Gastroesophageal sphincter (tissue), 4 donors: Measurements from ENCODE around the gene FZD4. TPM values are rescaled to one million over a fixed set of nuclear protein-coding genes. Genes with fewer than 3 reads are reported as not detected.
"Not testable (repeated sequence)": the region's sequence is repeated elsewhere in the genome, so short reads cannot be mapped to it uniquely, and the experiment has no call there.

Source experiments
- ATAC-seq: fragments of 150-250 bp; one replicate; pipeline ENCODE4 v1.9.1; 2016; ENCODE audit warnings: mild to moderate bottlenecking, moderate library complexity
- H3K27ac ChIP-seq, 4 donors: fragments of 200-600 bp; sonication (generic) in 3 of 4; 1 replicate in 3 of 4; 2 replicates in 1 of 4; pipeline ENCODE4 v1.5.1; 2016 to 2019
- H3K27me3 ChIP-seq: fragments of 200-600 bp; sonication (generic); one replicate; pipeline ENCODE4 v1.5.1; 2019
- H3K36me3 ChIP-seq, 2 donors: fragments of 200-600 bp; sonication (generic); one replicate each; pipeline ENCODE4 v1.5.1; 2019; ENCODE audit warnings: control low read depth in 1 of 2
- H3K4me1 ChIP-seq, 3 donors: fragments of 200-600 bp; sonication (generic); 1 replicate in 2 of 3; 2 replicates in 1 of 3; pipeline ENCODE4 v1.5.1; 2016 to 2019; ENCODE audit warnings: control low read depth in 2 of 3
- H3K4me3 ChIP-seq, 2 donors: fragments of 200-600 bp; sonication (generic); one replicate each; pipeline ENCODE4 v1.5.1; 2019; ENCODE audit warnings: mild to moderate bottlenecking in 1 of 2, moderate library complexity in 1 of 2
- H3K9me3 ChIP-seq, 3 donors: fragments of 200-600 bp; sonication (generic); one replicate each; pipeline ENCODE4 v1.5.1; 2017 to 2019; ENCODE audit warnings: control low read depth in 2 of 3
- CTCF ChIP-seq, 4 experiments: fragments of 200-600 bp in 2 of 4; fragments of 450-650 bp in 2 of 4; sonication (generic) in 1 of 4; IDR thresholded peaks; one replicate each; pipeline ENCODE4 v1.5.1; 2017 to 2019; ENCODE audit warnings: antibody characterized with exemption in 4 of 4, mild to moderate bottlenecking in 2 of 4, moderate library complexity in 2 of 4
- EP300 ChIP-seq: sonication (generic); formaldehyde crosslinking; IDR thresholded peaks from one replicate; pipeline ENCODE4 v1.6.1; 2017; ENCODE audit warnings: antibody characterized with exemption, mild to moderate bottlenecking
- POLR2A ChIP-seq, 2 donors: fragments of 450-650 bp; IDR thresholded peaks; one replicate each; pipeline ENCODE4 v1.6.1; 2017; ENCODE audit warnings: antibody characterized with exemption in 2 of 2, mild to moderate bottlenecking in 2 of 2, moderate library complexity in 1 of 2
- POLR2AphosphoS5 ChIP-seq: sonication (generic); formaldehyde crosslinking; IDR thresholded peaks from one replicate; pipeline ENCODE4 v1.6.1; 2017; ENCODE audit warnings: antibody characterized with exemption
- WGBS, 2 donors: methylation state at CpG; one replicate each; pipeline ENCODE4 v1.1.5; 2018; ENCODE audit warnings: low coverage in 1 of 2; 5-methylcytosine and 5-hydroxymethylcytosine counted together
- total RNA-seq, 4 donors: library from RNA; depleted of rRNA; stranded (reverse); fragments of >200 nt; gene quantifications; one replicate each; pipeline ENCODE4 v1.1.0, GENCODE V29; 2016

The FZD4 gene
- total RNA-seq, 4 donors from 2014 or later: 33.3 to 42.9 (median 34.6) TPM

- Histone ChIP-seq H3K27ac (no peak overlapping the region), H3K9me3 (no peaks in the 10 kb centered on the region), H3K4me1 (no peaks in the 10 kb centered on the region), H3K27me3 (no peaks in the 10 kb centered on the region), H3K36me3 (no peaks in the 10 kb centered on the region), H3K4me3 (no peak overlapping the region)
- WGBS, 2 donors: 89 to 100% methylated on average over 1 of the region's 1 CpG
- TF ChIP-seq POLR2AphosphoS5 (no peak), EP300 (no peak), CTCF (IDR thresholded peaks at IDR 0.05) (no peak), POLR2A (IDR thresholded peaks at IDR 0.05) (no peak)
- no peak for ATAC-seq
Measured at GRCh38 chr11:86996953-86997570, 41.9 kb upstream of the FZD4 start.

DNA sequence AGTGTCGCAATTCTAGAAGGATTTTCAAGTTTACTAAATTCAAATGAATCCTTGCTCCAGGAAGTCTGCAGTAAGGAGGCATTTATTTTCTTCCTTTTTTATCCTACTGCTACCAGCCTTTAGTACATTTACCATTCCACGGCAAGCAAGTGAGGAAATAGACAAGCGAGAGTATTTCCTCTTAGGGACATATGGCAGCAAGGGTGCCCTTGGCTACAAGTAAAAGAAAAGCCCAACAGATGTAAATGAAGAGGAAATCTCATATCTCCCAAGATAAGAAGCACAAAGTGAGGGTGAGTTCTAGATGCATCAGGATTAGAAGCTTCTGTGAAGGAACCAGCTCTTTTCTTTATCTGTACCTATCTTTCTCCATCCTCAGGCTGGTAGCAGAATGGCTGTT lies 37.8 kb upstream of the FZD4 start:
- no peaks in the 10 kb centered on the region for H3K9me3 ChIP-seq
- no peak for ATAC-seq
- no peaks in the 10 kb centered on the region for H3K27me3 ChIP-seq
- TF ChIP-seq POLR2A (IDR thresholded peaks at IDR 0.05) (no peak), POLR2AphosphoS5 (no peak), CTCF (IDR thresholded peaks at IDR 0.05) (no peak), EP300 (no peak)
- no peak overlapping the region for H3K27ac ChIP-seq
- no peaks in the 10 kb centered on the region for H3K36me3 ChIP-seq
- no peak overlapping the region for H3K4me3 ChIP-seq
- peaks cover 0 to 15% (median 0%) of the 10 kb centered on the region in 3 donors for H3K4me1 ChIP-seq
- WGBS, 2 donors: 90 to 92% methylated on average over 2 to 3 of the region's 3 CpGs

DNA sequence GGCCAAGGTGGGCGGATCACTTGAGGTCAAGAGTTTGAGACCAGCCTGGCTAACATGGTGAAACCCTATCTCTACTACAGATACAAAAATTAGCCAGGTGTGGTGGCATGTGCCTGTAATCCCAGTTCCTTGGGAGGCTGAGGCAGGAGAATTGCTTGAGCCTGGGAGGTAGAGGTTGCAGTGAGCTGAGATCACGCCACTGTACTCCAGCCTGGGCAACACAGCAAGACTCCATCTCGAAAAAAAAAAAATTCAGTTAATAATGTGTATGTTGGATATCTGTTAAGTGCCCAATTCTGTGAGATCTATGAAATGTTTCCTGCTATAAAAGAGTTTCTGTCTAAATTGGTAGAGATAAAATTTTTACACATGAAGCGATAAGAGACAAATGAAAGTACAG lies 37.1 kb upstream of the FZD4 start:
- not testable (repeated sequence) for H3K9me3 ChIP-seq, H3K4me3 ChIP-seq, H3K36me3 ChIP-seq, ATAC-seq, H3K27me3 ChIP-seq, H3K27ac ChIP-seq
- H3K4me1 ChIP-seq: peaks cover 0 to 15% (median 0%) of the 10 kb centered on the region in 3 donors
- 93 to 100% methylated on average over 2 to 4 of the region's 4 CpGs for WGBS, 2 donors

- H3K27me3 ChIP-seq: no peaks in the 10 kb centered on the region
Measured at GRCh38 chr11:86991341-86991740, 36.1 kb upstream of the FZD4 start.

GRCh38 chr11:86990515-86990914 lies 35.3 kb upstream of the FZD4 start:
- Histone ChIP-seq H3K27ac (no peak overlapping the region), H3K36me3 (no peaks in the 10 kb centered on the region), H3K27me3 (no peaks in the 10 kb centered on the region), H3K4me3 (no peak overlapping the region), H3K9me3 (no peaks in the 10 kb centered on the region), H3K4me1 (peaks cover 0 to 15% (median 0%) of the 10 kb centered on the region in 3 donors)
- TF ChIP-seq POLR2A (IDR thresholded peaks at IDR 0.05) (no peak), CTCF (IDR thresholded peaks at IDR 0.05) (no peak), EP300 (no peak), POLR2AphosphoS5 (no peak)
- no peak for ATAC-seq
- WGBS, 2 donors: 61 to 75% methylated on average over 3 of the region's 3 CpGs

More at GRCh38 chr11:86991341-86991740, 36.1 kb upstream of the FZD4 start:
- H3K36me3 ChIP-seq: no peaks in the 10 kb centered on the region
- peaks cover 0 to 15% (median 0%) of the 10 kb centered on the region in 3 donors for H3K4me1 ChIP-seq
- no peak overlapping the region for H3K27ac ChIP-seq
- TF ChIP-seq CTCF (IDR thresholded peaks at IDR 0.05): no peak
- no peak for TF ChIP-seq POLR2A (IDR thresholded peaks at IDR 0.05)
- no peaks in the 10 kb centered on the region for H3K9me3 ChIP-seq
- 100% methylated on average over 5 of the region's 5 CpGs; no CpG with 5 or more reads in 1 of the 2 donors for WGBS, 2 donors
- no peak overlapping the region for H3K4me3 ChIP-seq
- ATAC-seq: no peak
